GM21576 (cell line): Measurements from ENCODE around the gene TNP1.

ENCODE experiments used
- ATAC-seq: cut with Tn5 transposase; IDR thresholded peaks from one replicate; pipeline ENCODE4 v1.9.1; 2021; ENCODE audit warnings: mild to moderate bottlenecking, moderate library complexity; ENCODE audit not compliant: unreplicated experiment

TNP1 gene

DNA sequence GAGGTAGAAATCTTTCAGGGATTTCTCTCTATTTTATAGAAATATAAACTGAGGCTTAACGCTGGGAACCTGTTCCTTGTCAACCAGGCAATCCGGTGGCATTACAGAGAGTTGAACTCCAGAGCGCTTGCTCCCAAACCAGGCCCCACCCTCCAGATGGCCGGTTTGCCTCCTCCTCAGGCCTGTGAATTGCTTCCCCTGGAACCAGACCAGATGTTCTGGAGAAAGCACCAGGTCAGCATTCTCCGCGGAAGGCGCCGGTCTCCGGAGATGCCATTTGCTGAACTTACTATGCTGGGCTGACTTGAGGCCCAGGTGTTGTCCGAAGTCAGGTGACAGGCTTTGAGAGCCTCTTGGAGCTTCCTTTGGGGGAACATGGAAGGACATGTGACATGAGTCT, 17.2 kb downstream of the TNP1 start:
- ATAC-seq = no peak

- no peak for ATAC-seq
These were observed 20.2 kb downstream of the TNP1 start for GRCh38 chr2:216839688-216840087.

DNA sequence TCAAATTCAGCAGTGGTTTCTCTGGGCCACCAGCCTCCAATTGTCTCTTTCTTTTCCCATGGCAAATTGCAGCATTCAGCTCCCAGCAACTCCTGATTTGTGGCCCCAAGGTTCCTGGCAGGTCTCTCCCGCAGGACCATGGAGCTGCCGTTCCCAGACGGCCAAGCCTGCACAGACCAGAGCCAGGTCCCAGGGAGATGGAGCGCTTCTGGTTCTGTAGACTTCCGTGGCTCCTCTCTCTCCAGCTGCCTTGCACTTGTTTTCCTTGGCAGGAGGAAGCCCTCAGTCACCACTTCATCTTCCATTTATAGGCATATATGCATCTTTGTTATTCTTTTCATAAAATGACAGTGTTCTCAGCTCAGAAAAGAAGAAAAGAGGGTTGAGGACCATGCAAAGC, 21.7 kb downstream of the TNP1 start:
- no peak for ATAC-seq

GRCh38 chr2:216837740-216838139, 22.1 kb downstream of the TNP1 start:
- ATAC-seq = no peak

DNA sequence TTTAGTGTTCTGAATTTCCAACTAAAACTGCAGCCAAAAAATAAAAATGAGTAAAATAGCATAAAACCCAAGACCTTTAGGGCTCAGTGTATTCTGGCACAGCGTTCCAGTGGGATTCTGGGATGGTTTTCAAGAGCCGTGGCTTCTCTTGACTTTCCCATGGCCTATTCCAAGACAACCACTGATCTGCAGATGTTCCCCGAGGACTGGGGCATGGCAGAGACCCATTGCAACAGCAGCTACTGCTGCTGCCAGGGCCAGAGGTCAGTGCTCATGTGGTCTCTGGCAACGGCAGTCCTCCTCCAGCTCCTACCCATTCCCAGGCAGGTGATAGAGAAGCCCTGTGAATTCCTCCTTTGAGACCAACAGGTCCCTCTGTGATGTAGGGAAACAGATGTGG, 26.8 kb downstream of the TNP1 start:
- no peak for ATAC-seq

DNA sequence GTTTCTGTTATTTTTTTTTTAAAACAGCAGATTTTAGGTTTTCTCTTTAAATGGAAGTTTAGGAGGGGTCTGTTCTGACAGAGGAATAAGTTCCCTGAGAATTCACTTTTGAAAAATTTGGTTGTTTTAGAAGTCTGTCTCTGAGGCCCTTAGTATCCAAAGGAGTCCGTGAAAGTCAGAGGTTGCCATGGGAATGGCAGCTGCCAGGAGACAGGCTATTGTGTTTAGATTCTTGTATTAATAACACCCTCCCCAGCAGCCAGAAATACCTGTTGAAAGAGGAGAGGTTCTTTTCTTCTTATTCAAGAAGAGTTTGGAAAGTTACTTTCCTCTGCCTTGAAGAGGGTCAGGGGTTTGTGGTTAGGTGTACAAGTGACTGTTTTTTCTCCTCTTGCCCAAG, 29.5 kb downstream of the TNP1 start:
- no peak for ATAC-seq

DNA sequence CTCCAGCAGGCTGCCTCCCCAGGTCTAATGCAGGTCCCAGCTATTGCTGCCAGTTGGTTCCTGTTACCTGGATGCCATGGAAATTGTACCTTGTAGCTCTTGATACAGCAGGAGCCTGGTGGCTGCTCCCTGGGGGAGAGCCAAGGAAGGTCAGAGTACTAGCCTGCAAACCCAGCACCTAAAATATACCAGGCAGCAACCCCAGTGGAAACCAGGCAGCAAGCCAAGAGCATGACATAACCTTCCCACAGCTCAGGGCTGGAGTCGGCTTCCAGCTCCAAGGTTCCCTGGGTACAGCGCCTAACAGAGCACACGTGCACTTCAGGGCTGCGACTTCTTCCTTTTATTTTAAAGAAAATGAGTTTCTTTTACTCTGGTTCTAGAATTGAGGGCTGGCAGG, 30.3 kb downstream of the TNP1 start:
- ATAC-seq = no peak

DNA sequence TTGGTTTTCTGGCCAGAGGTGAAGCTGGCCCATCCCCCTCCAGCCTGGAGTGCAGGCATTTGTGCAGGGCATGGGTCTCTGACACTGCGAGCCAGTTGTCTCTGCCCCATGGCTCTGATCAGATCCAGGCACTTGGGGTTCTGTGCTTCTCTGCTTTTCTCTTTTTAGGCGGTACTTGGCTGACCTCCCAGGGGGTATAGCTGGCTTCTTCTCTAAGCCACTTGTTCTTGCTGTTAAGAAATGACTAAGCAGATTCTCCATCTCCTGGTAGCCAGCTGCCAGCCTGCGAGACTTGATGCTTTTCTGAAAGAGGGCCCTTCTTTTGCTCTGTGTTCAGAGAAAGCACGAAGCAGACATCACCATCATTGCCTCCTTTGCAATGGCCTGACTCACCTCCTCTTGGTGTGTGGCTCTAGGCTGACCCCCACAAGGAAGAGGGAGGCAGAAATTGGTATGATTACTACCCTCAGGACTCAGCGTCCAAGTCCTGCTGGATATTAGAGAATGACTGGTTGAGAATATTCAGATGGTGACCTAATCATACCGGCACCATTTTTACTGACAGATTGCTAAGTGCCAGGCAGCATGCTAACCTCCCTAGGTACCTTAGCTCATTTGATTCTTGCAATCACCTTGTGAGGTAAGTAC, 32.7 kb downstream of the TNP1 start:
- ATAC-seq = no peak

- ATAC-seq = no peak
These were observed 37.4 kb downstream of the TNP1 start for GRCh38 chr2:216822470-216822869.

DNA sequence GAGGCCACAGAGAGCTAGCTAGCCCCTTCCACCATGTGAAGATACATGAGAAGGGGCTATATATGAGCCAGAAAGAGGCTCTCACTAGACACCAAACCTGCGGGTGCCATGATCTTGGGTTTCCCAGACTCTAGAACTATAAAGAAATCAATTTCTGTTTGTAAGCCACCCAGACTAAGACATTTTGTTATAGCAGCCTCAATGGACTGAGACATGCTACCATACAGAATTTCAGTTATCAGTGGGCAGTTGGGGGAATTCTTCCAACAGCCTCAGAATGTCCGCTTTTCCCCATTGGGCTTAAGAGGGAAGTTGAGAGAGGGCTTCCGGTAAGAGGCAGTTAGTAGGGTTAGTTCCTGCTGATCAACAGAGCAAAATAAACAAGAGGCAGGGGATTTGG, 39.2 kb downstream of the TNP1 start:
- no peak for ATAC-seq

GRCh38 chr2:216819766-216820165, 40.1 kb downstream of the TNP1 start:
- no peak for ATAC-seq

GRCh38 chr2:216819055-216819454, 40.8 kb downstream of the TNP1 start:
- ATAC-seq = no peak

DNA sequence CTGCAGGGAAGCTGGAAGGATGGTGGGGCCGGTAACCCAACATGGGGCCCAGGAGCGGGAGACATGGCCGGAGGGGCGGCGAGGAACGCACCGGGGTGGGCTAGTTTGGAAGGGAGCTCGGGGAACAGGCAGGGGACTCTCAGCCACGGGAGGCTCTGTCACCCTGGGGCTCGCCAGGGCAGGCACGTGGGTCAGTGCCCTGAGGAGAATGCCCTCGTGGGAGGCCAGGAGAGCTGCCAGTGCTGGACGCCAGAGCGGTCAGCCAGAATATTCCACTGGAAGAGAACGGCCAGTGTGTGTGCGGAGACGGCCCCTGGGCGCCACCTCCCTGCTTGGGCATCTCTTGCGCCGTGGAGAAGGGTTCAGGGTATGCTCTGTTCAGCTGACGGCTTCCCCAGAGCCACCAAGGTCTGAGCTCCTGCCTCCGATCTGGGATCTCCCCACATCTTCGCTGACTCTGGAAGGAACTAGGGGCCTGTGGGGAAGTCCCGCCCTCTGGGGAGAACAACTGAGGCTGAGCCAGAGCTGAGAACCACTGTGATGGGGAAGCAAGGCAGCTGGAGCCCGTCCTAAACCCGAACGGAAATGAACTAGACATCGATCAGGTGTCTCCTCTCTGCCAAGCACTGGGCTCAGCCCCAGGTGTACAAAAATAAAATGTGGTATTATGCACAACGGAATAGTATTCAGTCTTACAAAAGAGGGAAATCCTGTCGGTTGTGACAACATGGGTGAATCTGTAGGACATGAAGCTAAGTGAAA, 49.3 kb downstream of the TNP1 start:
- ATAC-seq = no peak
